ENCODE measurements around the gene NOC2L. TPM values are rescaled to one million over a fixed set of nuclear protein-coding genes. Genes with fewer than 3 reads are reported as not detected.

NOC2L gene
- total and polyA plus RNA-seq, 9 of the 15 experiments (the other 6 are each of a cell fraction or from before 2014, with no cell fraction given) = 4.0 to 410 (median 200) TPM

DNA sequence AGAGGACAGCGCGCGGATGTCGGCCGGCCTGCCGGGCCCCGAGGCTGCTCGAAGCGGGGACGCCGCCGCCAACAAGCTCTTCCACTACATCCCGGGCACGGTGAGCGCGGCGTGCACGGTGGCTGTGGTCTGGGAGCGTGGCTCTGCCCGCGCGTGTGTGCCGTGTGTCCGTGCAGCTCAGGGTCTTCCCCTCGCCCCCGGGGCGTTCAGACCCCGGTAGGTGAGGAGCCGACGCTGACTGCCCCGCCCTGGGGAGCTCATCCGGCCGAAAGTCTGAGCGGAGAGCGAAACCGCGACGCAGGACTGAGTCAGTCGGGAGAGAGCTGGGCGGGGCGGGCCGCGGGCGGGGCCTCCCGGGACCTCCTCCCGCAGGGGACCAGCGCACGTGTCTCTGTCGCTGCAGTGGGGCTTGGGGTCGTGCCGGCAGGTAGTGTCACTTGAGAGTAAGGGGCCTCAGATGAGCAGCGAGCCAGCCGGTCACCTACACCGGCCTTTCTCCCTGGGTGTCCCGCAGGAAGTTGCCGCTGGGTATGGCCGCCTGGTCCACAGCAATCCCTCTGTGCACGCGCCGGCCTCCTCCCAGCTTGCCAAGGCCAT, 7.7 kb upstream of the NOC2L start (continued):
- TF ChIP-seq NCOA2 (IDR thresholded peaks at IDR 0.05; ENCODE audit: partially characterized antibody in 2 of 2) (no peak), ADNP (tag; IDR thresholded peaks at IDR 0.05) (no peak), SMAD1 (IDR thresholded peaks at IDR 0.05; ENCODE audit: low read depth, low read length, partially characterized antibody) (no peak), MBD1 (CRISPR knock-in tag; IDR thresholded peaks at IDR 0.05) (no peak), TFAP4 (CRISPR knock-in tag; IDR thresholded peaks at IDR 0.05; ENCODE audit: borderline replicate concordance) (peak; percentile 57), ZNF274 (IDR thresholded peaks at IDR 0.05; ENCODE audit: borderline replicate concordance, low read depth, low read length) (no peak), ZNF561 (CRISPR knock-in tag; conservative IDR thresholded peaks at IDR 0.05) (no peak), KLF16 (IDR thresholded peaks at IDR 0.05) (no peak), POLR3G (IDR thresholded peaks at IDR 0.05; ENCODE audit: extremely low read depth, insufficient read length, insufficient replicate concordance) (no peak), BMI1 (IDR thresholded peaks at IDR 0.05; ENCODE audit: low read length) (no peak), ELF2 (CRISPR knock-in tag; IDR thresholded peaks at IDR 0.05) (no peak), ELF4 (CRISPR knock-in tag; IDR thresholded peaks at IDR 0.05) (no peak), ZNF707 (CRISPR knock-in tag; conservative IDR thresholded peaks at IDR 0.05) (no peak), HEY1 (CRISPR knock-in tag; IDR thresholded peaks at IDR 0.05; ENCODE audit: borderline replicate concordance) (no peak), RBBP5 (IDR thresholded peaks at IDR 0.05; ENCODE audit: borderline replicate concordance, insufficient read depth, low read length, poor library complexity, severe bottlenecking) (peak; percentile 58), ZNF695 (CRISPR knock-in tag; IDR thresholded peaks at IDR 0.05) (no peak)
- TF ChIP-seq, protein P1, sequence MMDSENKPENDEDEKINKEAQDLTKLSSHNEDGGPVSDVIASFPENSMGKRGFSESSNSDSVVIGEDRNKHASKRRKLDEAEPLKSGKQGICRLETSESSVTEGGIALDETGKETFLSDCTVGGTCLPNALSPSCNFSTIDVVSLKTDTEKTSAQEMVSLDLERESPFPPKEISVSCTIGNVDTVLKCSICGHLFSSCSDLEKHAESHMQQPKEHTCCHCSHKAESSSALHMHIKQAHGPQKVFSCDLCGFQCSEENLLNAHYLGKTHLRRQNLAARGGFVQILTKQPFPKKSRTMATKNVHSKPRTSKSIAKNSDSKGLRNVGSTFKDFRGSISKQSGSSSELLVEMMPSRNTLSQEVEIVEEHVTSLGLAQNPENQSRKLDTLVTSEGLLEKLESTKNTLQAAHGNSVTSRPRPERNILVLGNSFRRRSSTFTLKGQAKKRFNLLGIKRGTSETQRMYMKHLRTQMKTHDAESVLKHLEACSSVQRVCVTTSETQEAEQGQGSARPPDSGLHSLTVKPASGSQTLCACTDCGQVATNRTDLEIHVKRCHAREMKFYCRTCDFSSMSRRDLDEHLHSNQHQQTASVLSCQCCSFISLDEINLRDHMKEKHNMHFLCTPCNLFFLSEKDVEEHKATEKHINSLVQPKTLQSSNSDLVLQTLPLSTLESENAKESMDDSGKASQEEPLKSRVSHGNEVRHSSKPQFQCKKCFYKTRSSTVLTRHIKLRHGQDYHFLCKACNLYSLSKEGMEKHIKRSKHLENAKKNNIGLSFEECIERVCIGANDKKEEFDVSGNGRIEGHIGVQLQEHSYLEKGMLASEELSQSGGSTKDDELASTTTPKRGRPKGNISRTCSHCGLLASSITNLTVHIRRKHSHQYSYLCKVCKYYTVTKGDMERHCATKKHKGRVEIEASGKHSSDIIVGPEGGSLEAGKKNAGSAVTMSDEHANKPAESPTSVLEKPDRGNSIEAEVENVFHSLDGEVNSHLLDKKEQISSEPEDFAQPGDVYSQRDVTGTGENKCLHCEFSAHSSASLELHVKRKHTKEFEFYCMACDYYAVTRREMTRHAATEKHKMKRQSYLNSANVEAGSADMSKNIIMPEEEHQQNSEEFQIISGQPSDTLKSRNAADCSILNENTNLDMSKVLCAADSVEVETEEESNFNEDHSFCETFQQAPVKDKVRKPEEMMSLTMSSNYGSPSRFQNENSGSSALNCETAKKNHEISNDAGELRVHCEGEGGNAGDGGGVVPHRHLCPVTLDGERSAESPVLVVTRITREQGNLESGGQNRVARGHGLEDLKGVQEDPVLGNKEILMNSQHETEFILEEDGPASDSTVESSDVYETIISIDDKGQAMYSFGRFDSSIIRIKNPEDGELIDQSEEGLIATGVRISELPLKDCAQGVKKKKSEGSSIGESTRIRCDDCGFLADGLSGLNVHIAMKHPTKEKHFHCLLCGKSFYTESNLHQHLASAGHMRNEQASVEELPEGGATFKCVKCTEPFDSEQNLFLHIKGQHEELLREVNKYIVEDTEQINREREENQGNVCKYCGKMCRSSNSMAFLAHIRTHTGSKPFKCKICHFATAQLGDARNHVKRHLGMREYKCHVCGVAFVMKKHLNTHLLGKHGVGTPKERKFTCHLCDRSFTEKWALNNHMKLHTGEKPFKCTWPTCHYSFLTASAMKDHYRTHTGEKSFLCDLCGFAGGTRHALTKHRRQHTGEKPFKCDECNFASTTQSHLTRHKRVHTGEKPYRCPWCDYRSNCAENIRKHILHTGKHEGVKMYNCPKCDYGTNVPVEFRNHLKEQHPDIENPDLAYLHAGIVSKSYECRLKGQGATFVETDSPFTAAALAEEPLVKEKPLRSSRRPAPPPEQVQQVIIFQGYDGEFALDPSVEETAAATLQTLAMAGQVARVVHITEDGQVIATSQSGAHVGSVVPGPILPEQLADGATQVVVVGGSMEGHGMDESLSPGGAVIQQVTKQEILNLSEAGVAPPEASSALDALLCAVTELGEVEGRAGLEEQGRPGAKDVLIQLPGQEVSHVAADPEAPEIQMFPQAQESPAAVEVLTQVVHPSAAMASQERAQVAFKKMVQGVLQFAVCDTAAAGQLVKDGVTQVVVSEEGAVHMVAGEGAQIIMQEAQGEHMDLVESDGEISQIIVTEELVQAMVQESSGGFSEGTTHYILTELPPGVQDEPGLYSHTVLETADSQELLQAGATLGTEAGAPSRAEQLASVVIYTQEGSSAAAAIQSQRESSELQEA (IDR thresholded peaks at IDR 0.05; ENCODE audit: low read depth) = no peak
